Right lobe of liver (tissue), 6 donors: ENCODE measurements around the gene UVRAG. TPM values are rescaled to one million over a fixed set of nuclear protein-coding genes. Genes with fewer than 3 reads are reported as not detected.

ENCODE experiments used
- ATAC-seq, 4 donors: fragments of 200-7000 bp; cut with Tn5 transposase; one replicate each; pipeline ENCODE4 v1.9.1; 2020; ENCODE audit warnings: mild to moderate bottlenecking in 4 of 4, moderate library complexity in 4 of 4
- DNase-seq, 3 donors: peaks; one replicate each; pipeline ENCODE4 v3.0.0-alpha.2; 2020
- H3K27ac ChIP-seq, 3 donors: fragments of 200-600 bp; one replicate each; pipeline ENCODE4 v1.8.0; 2022
- H3K27me3 ChIP-seq, 2 donors: fragments of 200-600 bp; one replicate each; pipeline ENCODE4 v1.8.0; 2022
- H3K36me3 ChIP-seq, 4 donors: fragments of 200-600 bp; sonication (generic) in 1 of 4; one replicate each; pipeline versions ENCODE4 v1.5.1 to v1.8.0; 2017 to 2022; ENCODE audit warnings: control low read depth in 1 of 4
- H3K4me1 ChIP-seq, 4 donors: fragments of 200-600 bp; sonication (generic) in 1 of 4; one replicate each; pipeline versions ENCODE4 v1.5.1 to v1.8.0; 2017 to 2022; ENCODE audit warnings: control low read depth in 1 of 4
- H3K4me3 ChIP-seq, 3 donors: fragments of 200-600 bp; one replicate each; pipeline ENCODE4 v1.8.0; 2022
- H3K9me3 ChIP-seq, 4 donors: fragments of 200-600 bp; sonication (generic) in 1 of 4; one replicate each; pipeline versions ENCODE4 v1.5.1 to v1.8.0; 2017 to 2022; ENCODE audit warnings: control low read depth in 1 of 4
- CTCF ChIP-seq, 4 donors: fragments of 200-600 bp in 3 of 4; fragments of 450-650 bp in 1 of 4; IDR thresholded peaks; one replicate each; pipeline versions ENCODE4 v1.5.1 to v1.8.0; 2016 to 2022; ENCODE audit warnings: antibody characterized with exemption in 4 of 4, mild to moderate bottlenecking in 2 of 4
- POLR2A ChIP-seq: fragments of 450-650 bp; IDR thresholded peaks from one replicate; pipeline ENCODE4 v1.6.1; 2017; ENCODE audit warnings: antibody characterized with exemption, mild to moderate bottlenecking
- WGBS: methylation state at CpG from one replicate; pipeline ENCODE4 v1.1.6; 2018; ENCODE audit warnings: low coverage, low lambda C conversion rate; ENCODE audit not compliant: insufficient coverage; ENCODE audit errors: missing lambda C conversion rate; 5-methylcytosine and 5-hydroxymethylcytosine counted together
- intact Hi-C, 2 donors: fragments of 100-400 bp; cut with DNase I; formaldehyde crosslinking; loops; one replicate each; pipeline versions ENCODE4 v1.11.2 to v1.14.1; 2022
- total RNA-seq, 6 experiments: library from RNA; depleted of rRNA in 2 of 6; stranded (reverse); fragments of >200 nt in 2 of 6; fragmentation: NEBNext Ultra II Directional in 3 of 6; extraction: Animal tissue kit (Norgen Biotek cat#: 25700) in 3 of 6; gene quantifications; one replicate each; pipeline versions ENCODE4 v1.1.0 to v1.2.4, GENCODE V29; 2016 to 2023
- donor health status: DM: no; HTN: yes; CAD: no.
- donor health status: DM: no; HTN: no; CAD: no.
- donor health status: DM: no; HTN: no; CAD: no.
- donor health status: DM: no; HTN: yes; CAD: no.
- donor health status: DM: no; HTN: yes; CAD: no.

The UVRAG gene
- total RNA-seq, 6 experiments from 2014 or later = 8.8 to 12.6 (median 10.3) TPM

GRCh38 chr11:75855206-75855605 lies 40.2 kb downstream of the UVRAG start:
- no peaks in the 10 kb centered on the region for H3K36me3 ChIP-seq
- no peak overlapping the region for H3K4me3 ChIP-seq
- H3K4me1 ChIP-seq = peaks cover 0 to 8% (median 0%) of the 10 kb centered on the region in 4 donors
- TF ChIP-seq CTCF (IDR thresholded peaks at IDR 0.05) = no peak
- TF ChIP-seq POLR2A = no peak
- no peak for DNase-seq
- H3K27ac ChIP-seq = no peak overlapping the region
- H3K27me3 ChIP-seq = no peaks in the 10 kb centered on the region
- intact Hi-C loops = no loop called here
- ATAC-seq = no peak
- no peaks in the 10 kb centered on the region for H3K9me3 ChIP-seq
- WGBS = 87% methylated on average over 6 of the region's 6 CpGs

DNA sequence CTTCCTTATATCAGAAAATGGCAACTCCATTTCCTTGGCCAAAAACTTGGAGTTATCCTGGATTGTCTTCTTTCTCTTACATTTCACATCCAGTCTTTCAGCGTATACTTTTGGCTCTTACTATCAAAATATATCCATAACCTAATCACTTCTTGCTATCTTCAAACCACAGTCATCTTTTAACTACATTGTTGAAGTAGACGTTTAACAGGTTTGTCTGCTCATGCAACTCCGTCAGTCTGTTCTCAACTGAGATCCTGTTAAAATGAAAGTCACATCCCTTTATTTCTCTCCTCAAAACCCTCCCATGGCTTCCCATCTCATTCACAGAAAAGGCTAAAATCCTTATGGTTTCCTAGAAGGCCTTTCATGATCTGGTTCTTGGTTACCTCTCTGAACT lies 41.9 kb downstream of the UVRAG start:
- no peaks in the 10 kb centered on the region for H3K27me3 ChIP-seq
- ATAC-seq (no peak), DNase-seq (no peak)
- H3K4me1 ChIP-seq = peaks cover 0 to 8% (median 0%) of the 10 kb centered on the region in 4 donors
- H3K4me3 ChIP-seq = no peak overlapping the region
- WGBS = 96% methylated on average over 3 of the region's 3 CpGs
- no peaks in the 10 kb centered on the region for H3K9me3 ChIP-seq
- TF ChIP-seq POLR2A (no peak), CTCF (IDR thresholded peaks at IDR 0.05) (no peak)
- H3K27ac ChIP-seq = no peak overlapping the region
- intact Hi-C loops = no loop called here
- no peaks in the 10 kb centered on the region for H3K36me3 ChIP-seq

GRCh38 chr11:75858042-75858441 lies 43.0 kb downstream of the UVRAG start:
- no peak for TF ChIP-seq POLR2A
- no peak for TF ChIP-seq CTCF (IDR thresholded peaks at IDR 0.05)
- Histone ChIP-seq H3K27me3 (no peaks in the 10 kb centered on the region), H3K4me3 (no peak overlapping the region), H3K36me3 (no peaks in the 10 kb centered on the region), H3K9me3 (no peaks in the 10 kb centered on the region), H3K27ac (no peak overlapping the region), H3K4me1 (peaks cover 0 to 8% (median 0%) of the 10 kb centered on the region in 4 donors)
- ATAC-seq = no peak
- intact Hi-C loops = no loop called here
- DNase-seq = no peak

DNA sequence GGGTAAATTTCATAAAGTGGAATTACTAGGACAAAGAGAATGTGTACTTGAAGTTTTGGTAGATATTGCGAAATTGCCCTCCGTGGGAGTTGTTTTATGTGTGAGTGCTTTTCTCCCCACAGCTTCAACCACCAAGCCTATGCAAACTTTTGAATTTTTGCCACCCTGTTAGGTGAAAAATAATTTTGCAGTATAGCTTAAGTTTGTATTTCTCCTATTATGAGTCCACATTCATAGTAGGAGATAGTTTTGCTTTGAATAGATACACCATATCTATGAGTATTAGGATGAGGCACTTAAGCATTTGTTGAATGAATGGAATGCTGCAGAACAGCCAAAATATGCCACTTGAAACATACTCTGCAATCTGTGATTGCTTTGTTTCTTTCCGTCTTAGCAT lies 43.6 kb downstream of the UVRAG start:
- H3K27ac ChIP-seq = no peak overlapping the region
- no peak overlapping the region for H3K4me3 ChIP-seq
- DNase-seq = no peak
- H3K9me3 ChIP-seq = no peaks in the 10 kb centered on the region
- 53% methylated on average over 3 of the region's 3 CpGs for WGBS
- H3K27me3 ChIP-seq = no peaks in the 10 kb centered on the region
- no peaks in the 10 kb centered on the region for H3K36me3 ChIP-seq
- intact Hi-C loops = no loop called here
- TF ChIP-seq POLR2A (no peak), CTCF (IDR thresholded peaks at IDR 0.05) (no peak)
- ATAC-seq = no peak
- H3K4me1 ChIP-seq = peaks cover 0 to 8% (median 0%) of the 10 kb centered on the region in 4 donors

DNA sequence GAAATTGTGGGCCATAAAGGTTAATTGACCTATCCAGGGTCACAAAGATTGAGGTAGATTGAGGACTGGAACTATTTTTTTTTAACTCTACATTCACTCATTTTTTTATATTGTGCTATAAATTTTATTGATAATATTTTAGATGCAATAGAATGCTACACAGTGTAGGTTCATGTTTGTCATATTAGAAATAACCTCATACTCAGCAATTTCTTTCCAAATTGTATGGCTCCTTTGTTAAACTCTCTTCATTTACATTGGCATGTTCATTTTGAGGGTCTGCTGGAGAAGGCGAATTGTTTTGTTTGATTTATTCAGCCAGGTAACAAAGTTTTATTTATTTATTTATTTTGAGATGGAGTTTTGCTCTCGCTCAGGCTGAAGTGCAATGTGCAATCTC lies 44.6 kb downstream of the UVRAG start:
- TF ChIP-seq CTCF (IDR thresholded peaks at IDR 0.05) (no peak), POLR2A (no peak)
- Histone ChIP-seq H3K27ac (no peak overlapping the region), H3K36me3 (no peaks in the 10 kb centered on the region), H3K4me1 (peaks cover 0 to 8% (median 0%) of the 10 kb centered on the region in 4 donors), H3K4me3 (no peak overlapping the region), H3K9me3 (no peaks in the 10 kb centered on the region), H3K27me3 (no peaks in the 10 kb centered on the region)
- WGBS = 67% methylated on average over 2 of the region's 2 CpGs
- ATAC-seq (no peak), DNase-seq (no peak)
- intact Hi-C loops = loop anchor here in 1 of 2 donors (10.0 kb wide), 1 partner anchor 55 kb away; no protein-coding TSS in a partner anchor
